ENCODE data around the gene ADAMTS10. TPM values are rescaled to one million over a fixed set of nuclear protein-coding genes. Genes with fewer than 3 reads are reported as not detected.
"Not testable (repeated sequence)": the region's sequence is repeated elsewhere in the genome, so short reads cannot be mapped to it uniquely, and the experiment has no call there.

Gene ADAMTS10
- total RNA-seq, 3 donors from 2014 or later, result 23.4 to 68.2 (median 48.2) TPM

GRCh38 chr19:8638078-8638619 is 27.6 kb upstream of the ADAMTS10 start:
- Histone ChIP-seq H3K27ac (no peak overlapping the region), H3K36me3 (no peaks in the 10 kb centered on the region), H3K9me3 (peaks cover 3 to 6% of the 10 kb centered on the region in 2 donors), H3K27me3 (no peaks in the 10 kb centered on the region), H3K4me1 (no peaks in the 10 kb centered on the region), H3K4me3 (no peak overlapping the region)
- intact Hi-C loops (cut with DNase I; ENCODE audit: low total_unique reads), result loop anchor here (10.0 kb wide), 1 partner anchor 533 kb away; no protein-coding TSS in a partner anchor
- no peak for DNase-seq (ENCODE audit: low spot score in 2 of 2)
- TF ChIP-seq CTCF (IDR thresholded peaks at IDR 0.05) (no peak), POLR2AphosphoS5 (IDR thresholded peaks at IDR 0.05) (no peak), POLR2A (IDR thresholded peaks at IDR 0.05) (no peak)

- H3K27me3 ChIP-seq; H3K4me3 ChIP-seq; H3K9me3 ChIP-seq; H3K36me3 ChIP-seq; DNase-seq (ENCODE audit: low spot score in 2 of 2); H3K27ac ChIP-seq; H3K4me1 ChIP-seq: not testable (repeated sequence)
- intact Hi-C loops (cut with DNase I; ENCODE audit: low total_unique reads), result loop anchor here (10.0 kb wide), 1 partner anchor 532 kb away; no protein-coding TSS in a partner anchor
These were observed 26.6 kb upstream of the ADAMTS10 start for GRCh38 chr19:8637070-8637469.

- Histone ChIP-seq H3K4me3 (no peak overlapping the region), H3K27me3 (no peaks in the 10 kb centered on the region), H3K36me3 (no peaks in the 10 kb centered on the region), H3K4me1 (no peaks in the 10 kb centered on the region), H3K27ac (no peak overlapping the region), H3K9me3 (peaks cover 0 to 6% of the 10 kb centered on the region in 2 donors)
- intact Hi-C loops (cut with DNase I; ENCODE audit: low total_unique reads), result loop anchor here (10.0 kb wide), 1 partner anchor 531 kb away; no protein-coding TSS in a partner anchor
- no peak for TF ChIP-seq POLR2AphosphoS5 (IDR thresholded peaks at IDR 0.05)
- TF ChIP-seq POLR2A (IDR thresholded peaks at IDR 0.05), result no peak
- no peak for TF ChIP-seq CTCF (IDR thresholded peaks at IDR 0.05)
- DNase-seq (ENCODE audit: low spot score in 2 of 2), result no peak
These were observed 24.9 kb upstream of the ADAMTS10 start for GRCh38 chr19:8635422-8635821.

GRCh38 chr19:8631425-8631819 is 20.9 kb upstream of the ADAMTS10 start:
- DNase-seq (ENCODE audit: low spot score in 2 of 2), result no peak
- Histone ChIP-seq H3K36me3 (no peaks in the 10 kb centered on the region), H3K9me3 (peaks cover 7 to 28% of the 10 kb centered on the region in 2 donors), H3K4me1 (no peaks in the 10 kb centered on the region), H3K27me3 (no peaks in the 10 kb centered on the region), H3K27ac (peak overlapping the region in 1 of 2 donors; percentile 55), H3K4me3 (no peak overlapping the region)
- TF ChIP-seq CTCF (IDR thresholded peaks at IDR 0.05) (no peak), POLR2A (IDR thresholded peaks at IDR 0.05) (no peak), POLR2AphosphoS5 (IDR thresholded peaks at IDR 0.05) (no peak)
- intact Hi-C loops (cut with DNase I; ENCODE audit: low total_unique reads), result loop anchor here (10.0 kb wide), 1 partner anchor 527 kb away; no protein-coding TSS in a partner anchor

GRCh38 chr19:8630796-8631424 is 20.4 kb upstream of the ADAMTS10 start:
- no peak overlapping the region for H3K4me3 ChIP-seq
- intact Hi-C loops (cut with DNase I; ENCODE audit: low total_unique reads), result loop anchor here (10.0 kb wide), 1 partner anchor 526 kb away; no protein-coding TSS in a partner anchor
- DNase-seq (ENCODE audit: low spot score in 2 of 2), result no peak
- peaks cover 7 to 28% of the 10 kb centered on the region in 2 donors for H3K9me3 ChIP-seq
- no peaks in the 10 kb centered on the region for H3K4me1 ChIP-seq
- peak overlapping the region in 1 of 2 donors; percentile 55 for H3K27ac ChIP-seq
- TF ChIP-seq POLR2A (IDR thresholded peaks at IDR 0.05), result no peak
- H3K27me3 ChIP-seq, result no peaks in the 10 kb centered on the region
- no peaks in the 10 kb centered on the region for H3K36me3 ChIP-seq

GRCh38 chr19:8629996-8630683 is 19.6 kb upstream of the ADAMTS10 start, which contains the start of gene NFILZ:
Gene NFILZ (plus strand): TSS chr19:8630633. CDS start chr19:8676766, 46,133 bp downstream.
- no peak for TF ChIP-seq POLR2AphosphoS5 (IDR thresholded peaks at IDR 0.05)
- TF ChIP-seq CTCF (IDR thresholded peaks at IDR 0.05), result no peak
- TF ChIP-seq POLR2A (IDR thresholded peaks at IDR 0.05), result no peak
- no peak for DNase-seq (ENCODE audit: low spot score in 2 of 2)
- H3K27ac ChIP-seq, result peak within 1 kb of the TSS in 1 of 2 donors; percentile 55
- peaks cover 7 to 28% of the 10 kb centered on the region in 2 donors for H3K9me3 ChIP-seq
- H3K4me1 ChIP-seq, result no peaks in the 10 kb centered on the region
- no peaks in the 10 kb centered on the region for H3K36me3 ChIP-seq
- no peaks in the 10 kb centered on the region for H3K27me3 ChIP-seq
- intact Hi-C loops (cut with DNase I; ENCODE audit: low total_unique reads), result loop anchor here (10.0 kb wide), 1 partner anchor 525 kb away; no protein-coding TSS in a partner anchor
- no peak within 1 kb of the TSS for H3K4me3 ChIP-seq
